SK-N-SH (cell line): ENCODE data around the gene MAP4K1. TPM values are rescaled to one million over a fixed set of nuclear protein-coding genes. Genes with fewer than 3 reads are reported as not detected.

Experiments used
- CTCF ChIA-PET: fragments of 300-600, 350-600 bp; formaldehyde crosslinking; extraction: SDS; loops from one replicate; lab custom pipeline; 2021; lab: Yijun Ruan, JAX
- POLR2A ChIA-PET: fragments of 350-600 bp; sonication (Branson Sonifier 250); formaldehyde crosslinking; extraction: SDS; loops from one replicate; lab custom pipeline; 2020; ENCODE audit warnings: antibody characterized with exemption, inconsistent platforms; lab: Yijun Ruan, JAX
- DNase-seq: peaks from one replicate; pipeline ENCODE4 v3.0.0; 2012
- H2AFZ ChIP-seq: fragments of 200-600 bp; sonication (generic); 2 replicates; pipeline ENCODE4 v1.8.1; 2016; ENCODE audit warnings: antibody characterized with exemption, mild to moderate bottlenecking, low read depth
- H3F3A ChIP-seq: fragments of 200-600 bp; sonication (generic); replicated peaks from 2 replicates; pipeline ENCODE3; 2016; ENCODE audit warnings: antibody characterized with exemption, mild to moderate bottlenecking; ENCODE audit not compliant: insufficient read depth
- H3K27ac ChIP-seq, 2 experiments: fragments of 200-500 bp in 1 of 2; fragments of 200-600 bp in 1 of 2; sonication (Bioruptor generic) in 1 of 2; sonication (generic), shearing (Covaris generic) in 1 of 2; 2 replicates each; pipeline versions ENCODE4 v1.5.1 to v1.6.1; 2014 to 2016; ENCODE audit warnings: low read depth in 2 of 2, inconsistent platforms in 1 of 2, low read length in 1 of 2, mild to moderate bottlenecking in 1 of 2, mixed read lengths in 1 of 2
- H3K27me3 ChIP-seq: fragments of 200-600 bp; sonication (generic), shearing (Covaris generic); 2 replicates; pipeline ENCODE4 v1.6.1; 2016; ENCODE audit warnings: mixed run types; ENCODE audit not compliant: insufficient read depth
- H3K36me3 ChIP-seq, 2 experiments: fragments of 200-500 bp in 1 of 2; fragments of 200-600 bp in 1 of 2; sonication (Bioruptor generic) in 1 of 2; sonication (generic) in 1 of 2; replicated peaks in 1 of 2; 2 replicates each; pipeline versions ENCODE3 to v1.5.1; 2014 to 2016; ENCODE audit warnings: low read length in 1 of 2, mild to moderate bottlenecking in 1 of 2; ENCODE audit not compliant: insufficient read depth in 2 of 2, control insufficient read depth in 1 of 2
- H3K4me1 ChIP-seq, 2 experiments: fragments of 200-500 bp in 1 of 2; fragments of 200-600 bp in 1 of 2; sonication (Bioruptor generic) in 1 of 2; sonication (generic), shearing (Covaris generic) in 1 of 2; 2 replicates each; pipeline versions ENCODE4 v1.5.1 to v1.6.1; 2014 to 2016; ENCODE audit warnings: low read depth in 1 of 2, low read length in 1 of 2, mixed run types in 1 of 2; ENCODE audit not compliant: insufficient read depth in 2 of 2, control insufficient read depth in 1 of 2
- H3K4me2 ChIP-seq: fragments of 200-600 bp; sonication (generic), shearing (Covaris generic); 2 replicates; pipeline ENCODE4 v1.6.1; 2017; ENCODE audit warnings: mixed run types
- H3K4me3 ChIP-seq, 2 experiments: fragments of 200-500 bp in 1 of 2; fragments of 200-600 bp in 1 of 2; sonication (Bioruptor generic) in 1 of 2; sonication (generic), shearing (Covaris generic) in 1 of 2; 2 replicates each; pipeline versions ENCODE4 v1.5.1 to v1.8.1; 2014 to 2016; ENCODE audit warnings: low read depth in 2 of 2, inconsistent platforms in 1 of 2, low read length in 1 of 2, mild to moderate bottlenecking in 1 of 2, mixed read lengths in 1 of 2, moderate library complexity in 1 of 2
- H3K79me2 ChIP-seq: fragments of 200-600 bp; sonication (generic); 2 replicates; pipeline ENCODE4 v1.8.1; 2017; ENCODE audit warnings: mild to moderate bottlenecking; ENCODE audit not compliant: insufficient read depth
- H3K9ac ChIP-seq: fragments of 200-600 bp; sonication (generic); 2 replicates; pipeline ENCODE4 v1.6.1; 2017; ENCODE audit warnings: mixed run types
- H3K9me2 ChIP-seq: fragments of 200-600 bp; sonication (generic); 2 replicates; pipeline ENCODE4 v1.6.1; 2017; ENCODE audit warnings: mixed run types
- H3K9me3 ChIP-seq: fragments of 200-600 bp; sonication (generic); 2 replicates; pipeline ENCODE4 v1.6.1; 2017; ENCODE audit warnings: mixed run types, mild to moderate bottlenecking, moderate library complexity
- H4K20me1 ChIP-seq: fragments of 200-600 bp; sonication (generic); 2 replicates; pipeline ENCODE4 v1.6.1; 2017; ENCODE audit warnings: mild to moderate bottlenecking, mixed run types; ENCODE audit not compliant: insufficient read depth
- CHD2 ChIP-seq: fragments of 150-350 bp; IDR thresholded peaks from 2 replicates; pipeline ENCODE4 v1.6.1; 2018; ENCODE audit warnings: low read length; ENCODE audit not compliant: partially characterized antibody
- EP300 ChIP-seq, 2 experiments: IDR thresholded peaks; 2 replicates each; pipeline versions ENCODE4 v1.4.0 to v1.6.1; 2012; ENCODE audit warnings: borderline replicate concordance in 1 of 2, low read depth in 1 of 2, low read length in 1 of 2
- FOXJ3 ChIP-seq: sonication (generic); formaldehyde crosslinking; IDR thresholded peaks from 2 replicates; pipeline ENCODE4 v1.5.1; 2020; ENCODE audit warnings: mild to moderate bottlenecking, missing genetic modification reagents
- GABPA ChIP-seq: IDR thresholded peaks from 2 replicates; pipeline ENCODE4 v1.4.0; 2012; ENCODE audit warnings: low read depth, mild to moderate bottlenecking
- IRF3 ChIP-seq: fragments of 150-350 bp; IDR thresholded peaks from 2 replicates; pipeline ENCODE4 v1.6.1; 2016; ENCODE audit warnings: mild to moderate bottlenecking, low read depth, low read length
- JUND ChIP-seq: IDR thresholded peaks from 2 replicates; pipeline ENCODE4 v1.4.0; 2012
- NRF1 ChIP-seq: IDR thresholded peaks from 2 replicates; pipeline ENCODE4 v1.6.1; 2012; ENCODE audit warnings: low read depth, mild to moderate bottlenecking, low read length
- PBX3 ChIP-seq: IDR thresholded peaks from 2 replicates; pipeline ENCODE4; 2012
- RAD21 ChIP-seq: IDR thresholded peaks from 2 replicates; pipeline ENCODE4 v1.6.1; 2012; ENCODE audit warnings: mild to moderate bottlenecking, low read length
- REST ChIP-seq: IDR thresholded peaks from 2 replicates; pipeline ENCODE4 v1.6.1; 2012; ENCODE audit warnings: mild to moderate bottlenecking, low read depth, low read length, moderate library complexity
- RFX5 ChIP-seq: IDR thresholded peaks from 2 replicates; pipeline ENCODE4 v1.6.1; 2012; ENCODE audit warnings: mild to moderate bottlenecking, improper control_type of control experiment, low read length
- SIN3A ChIP-seq: IDR thresholded peaks from 2 replicates; pipeline ENCODE4 v1.6.1; 2012; ENCODE audit warnings: low read depth, mild to moderate bottlenecking, low read length, moderate library complexity, borderline replicate concordance
- TAF1 ChIP-seq: IDR thresholded peaks from 2 replicates; pipeline ENCODE4 v1.6.1; 2012; ENCODE audit warnings: low read depth, mild to moderate bottlenecking, low read length, moderate library complexity, borderline replicate concordance
- USF2 ChIP-seq: fragments of 150-350 bp; IDR thresholded peaks from 2 replicates; pipeline ENCODE4 v1.6.1; 2017; ENCODE audit warnings: antibody characterized with exemption, low read length, low read depth, borderline replicate concordance
- WGBS: methylation state at CpG from one replicate; pipeline ENCODE4 v1.1.6; 2017; ENCODE audit warnings: low lambda C conversion rate; 5-methylcytosine and 5-hydroxymethylcytosine counted together
- polyA plus RNA-seq, 3 experiments: library from polyadenylated mRNA; depleted of rRNA; stranded (reverse); fragments of >200 nt; gene quantifications; 2 replicates each; pipeline ENCODE4 v1.2.3, GENCODE V29; 2012

The MAP4K1 gene
- polyA plus RNA-seq, 1 of the 3 experiments (the other 2 are of a cell fraction), result 0.31 TPM

- no peaks in the 10 kb centered on the region for H3K9me3 ChIP-seq
- H3K9ac ChIP-seq, result no peak overlapping the region
- WGBS, result 20% methylated on average over 2 of the region's 11 CpGs
- H3K36me3 ChIP-seq, result no peaks in the 10 kb centered on the region
- ChIA-PET POLR2A (no interaction called here), CTCF (no interaction called here)
- no peak overlapping the region for H3K4me3 ChIP-seq
- peak; percentile 12 for DNase-seq
- no peaks in the 10 kb centered on the region for H3K9me2 ChIP-seq
- TF ChIP-seq NRF1 (no peak), IRF3 (no peak), REST (no peak), TAF1 (no peak), CHD2 (no peak), GABPA (no peak), RFX5 (no peak), PBX3 (no peak), FOXJ3 (CRISPR knock-in tag) (no peak), SIN3A (no peak), RAD21 (no peak), JUND (no peak), USF2 (no peak), EP300 (IDR thresholded peaks at IDR 0.05; ENCODE audit: borderline replicate concordance in 1 of 2, low read depth in 1 of 2, low read length in 1 of 2) (no peak)
- no peak overlapping the region for H2AFZ ChIP-seq
- H3K79me2 ChIP-seq, result no peaks in the 10 kb centered on the region
- no peaks in the 10 kb centered on the region for H3K27me3 ChIP-seq
- H4K20me1 ChIP-seq, result no peaks in the 10 kb centered on the region
- H3K4me2 ChIP-seq, result no peak overlapping the region
- no peak overlapping the region for H3K27ac ChIP-seq
- no peaks in the 10 kb centered on the region for H3K4me1 ChIP-seq
- H3F3A ChIP-seq, result no peaks in the 10 kb centered on the region
These were observed 39.9 kb downstream of the MAP4K1 start for GRCh38 chr19:38577826-38578225.
